BLaER1 treated with 17β-estradiol and CSF1 and Interleukin-3, amounts not matched to agents 10 nM and 100 nM (cell line): Measurements from ENCODE around the gene KRT38.
A peak's percentile ranks its signal among the peaks of the same experiment; 100 is the strongest.

Experiments
- H3K27ac ChIP-seq, 11 experiments: shearing (Covaris generic); formaldehyde crosslinking; 2 replicates each; pipeline ENCODE4 v1.8.1; 2022
- H3K27me3 ChIP-seq, 11 experiments: shearing (Covaris generic); formaldehyde crosslinking; 2 replicates each; pipeline ENCODE4 v1.8.1; 2022
- H3K36me3 ChIP-seq, 11 experiments: shearing (Covaris generic); formaldehyde crosslinking; 2 replicates each; pipeline ENCODE4 v1.8.1; 2022
- H3K4me1 ChIP-seq, 10 experiments: shearing (Covaris generic); formaldehyde crosslinking; 2 replicates each; pipeline ENCODE4 v1.8.1; 2022
- H3K4me2 ChIP-seq, 11 experiments: shearing (Covaris generic); formaldehyde crosslinking; 2 replicates each; pipeline ENCODE4 v1.8.1; 2022
- H3K4me3 ChIP-seq, 10 experiments: shearing (Covaris generic); formaldehyde crosslinking; 2 replicates each; pipeline ENCODE4 v1.8.1; 2022
- H3K9ac ChIP-seq, 11 experiments: shearing (Covaris generic); formaldehyde crosslinking; 2 replicates each; pipeline ENCODE4 v1.8.1; 2022
- H3K9me3 ChIP-seq, 11 experiments: shearing (Covaris generic); formaldehyde crosslinking; replicated peaks in 1 of 11; 2 replicates each; pipeline ENCODE4 v1.8.1; 2022
- H4K20me1 ChIP-seq, 11 experiments: shearing (Covaris generic); formaldehyde crosslinking; 2 replicates each; pipeline ENCODE4 v1.8.1; 2022
- Cebpa-rat ChIP-seq, 11 experiments: shearing (Covaris generic); IDR thresholded peaks; 2 replicates each; pipeline ENCODE4 v1.8.1; 2022

KRT38 gene

GRCh38 chr17:41411072-41411840 lies 29.5 kb downstream of the KRT38 start:
- Histone ChIP-seq H3K4me3 (no peak overlapping the region), H3K9ac (no peak overlapping the region), H3K36me3 (no peaks in the 10 kb centered on the region), H4K20me1 (no peaks in the 10 kb centered on the region), H3K4me2 (no peak overlapping the region), H3K9me3 (no peaks in the 10 kb centered on the region), H3K27me3 (no peaks in the 10 kb centered on the region), H3K4me1 (no peaks in the 10 kb centered on the region), H3K27ac (no peak overlapping the region)
- no peak for TF ChIP-seq Cebpa-rat (IDR thresholded peaks at IDR 0.05)

- no peak overlapping the region for H3K4me2 ChIP-seq
- no peak for TF ChIP-seq Cebpa-rat (IDR thresholded peaks at IDR 0.05)
- peaks cover 7 to 26% (median 10%) of the 10 kb centered on the region in 10 experiments; a peak in 19 of 20 replicates for H3K4me1 ChIP-seq
- H4K20me1 ChIP-seq = no peaks in the 10 kb centered on the region
- H3K27me3 ChIP-seq = no peaks in the 10 kb centered on the region
- H3K36me3 ChIP-seq = no peaks in the 10 kb centered on the region
- H3K9ac ChIP-seq = no peak overlapping the region
- H3K4me3 ChIP-seq = no peak overlapping the region
- no peaks in the 10 kb centered on the region for H3K9me3 ChIP-seq
- no peak overlapping the region for H3K27ac ChIP-seq
These were observed 33.6 kb downstream of the KRT38 start for GRCh38 chr17:41407226-41407625.

- Histone ChIP-seq H3K4me2 (no peak overlapping the region), H3K27me3 (no peaks in the 10 kb centered on the region), H4K20me1 (no peaks in the 10 kb centered on the region), H3K4me3 (no peak overlapping the region), H3K9ac (no peak overlapping the region), H3K4me1 (peaks cover 7 to 29% (median 10%) of the 10 kb centered on the region in 10 experiments; a peak in 19 of 20 replicates), H3K27ac (no peak overlapping the region), H3K9me3 (no peaks in the 10 kb centered on the region), H3K36me3 (no peaks in the 10 kb centered on the region)
- TF ChIP-seq Cebpa-rat (IDR thresholded peaks at IDR 0.05) = no peak
These were observed 34.6 kb downstream of the KRT38 start for GRCh38 chr17:41406205-41406604.

GRCh38 chr17:41404024-41404671 lies 36.6 kb downstream of the KRT38 start:
- Histone ChIP-seq H4K20me1 (no peaks in the 10 kb centered on the region), H3K36me3 (no peaks in the 10 kb centered on the region), H3K9me3 (no peaks in the 10 kb centered on the region), H3K4me2 (peak overlapping the region; percentile 23 to 77 (median 55)), H3K9ac (no peak overlapping the region), H3K4me3 (no peak overlapping the region), H3K27ac (peak overlapping the region in 2 of 11 experiments; percentile 3 to 46; a peak in 5 of 22 replicates), H3K4me1 (peaks cover 7 to 29% (median 10%) of the 10 kb centered on the region in 10 experiments; a peak in 19 of 20 replicates), H3K27me3 (no peaks in the 10 kb centered on the region)
- TF ChIP-seq Cebpa-rat (IDR thresholded peaks at IDR 0.05) = no peak

- Histone ChIP-seq H4K20me1 (no peaks in the 10 kb centered on the region), H3K4me2 (peak overlapping the region in 9 of 11 experiments; percentile 34 to 77 (median 57); a peak in 14 of 22 replicates), H3K9me3 (no peaks in the 10 kb centered on the region), H3K4me3 (no peak overlapping the region), H3K36me3 (no peaks in the 10 kb centered on the region), H3K4me1 (peaks cover 7 to 29% (median 10%) of the 10 kb centered on the region in 10 experiments; a peak in 19 of 20 replicates), H3K27ac (peak overlapping the region in 1 of 11 experiments; percentile 23; a peak in 1 of 22 replicates), H3K27me3 (no peaks in the 10 kb centered on the region), H3K9ac (no peak overlapping the region)
- no peak for TF ChIP-seq Cebpa-rat (IDR thresholded peaks at IDR 0.05)
These were observed 37.3 kb downstream of the KRT38 start for GRCh38 chr17:41403404-41404023.

- TF ChIP-seq Cebpa-rat (IDR thresholded peaks at IDR 0.05) = no peak
- peak overlapping the region in 1 of 11 experiments; percentile 5; a peak in 1 of 22 replicates for H3K27ac ChIP-seq
- no peak overlapping the region for H3K4me3 ChIP-seq
- no peaks in the 10 kb centered on the region for H3K36me3 ChIP-seq
- H3K27me3 ChIP-seq = no peaks in the 10 kb centered on the region
- no peak overlapping the region for H3K9ac ChIP-seq
- peaks cover 7 to 36% (median 10%) of the 10 kb centered on the region in 10 experiments; a peak in 19 of 20 replicates for H3K4me1 ChIP-seq
- peak overlapping the region in 1 of 11 experiments; percentile 25; a peak in 1 of 22 replicates for H3K4me2 ChIP-seq
- no peaks in the 10 kb centered on the region for H3K9me3 ChIP-seq
- H4K20me1 ChIP-seq = no peaks in the 10 kb centered on the region
These were observed 38.6 kb downstream of the KRT38 start for GRCh38 chr17:41402161-41402560.

GRCh38 chr17:41396996-41397660 lies 43.7 kb downstream of the KRT38 start, which contains the start of gene KRT31:
KRT31 (minus strand) TSS chr17:41397608; CDS start chr17:41397539, 69 bp downstream.
- Histone ChIP-seq H4K20me1 (no peaks in the 10 kb centered on the region), H3K27ac (peak within 1 kb of the TSS in 1 of 11 experiments; percentile 21; a peak in 1 of 22 replicates), H3K4me3 (no peak within 1 kb of the TSS), H3K9me3 (no peaks in the 10 kb centered on the region), H3K4me2 (peak within 1 kb of the TSS in 3 of 11 experiments; percentile 29 to 66 (median 51); a peak in 6 of 22 replicates), H3K27me3 (no peaks in the 10 kb centered on the region), H3K36me3 (no peaks in the 10 kb centered on the region), H3K4me1 (peaks cover 0 to 20% (median 0%) of the 10 kb centered on the region in 10 experiments; a peak in 7 of 20 replicates), H3K9ac (no peak within 1 kb of the TSS)
- TF ChIP-seq Cebpa-rat (IDR thresholded peaks at IDR 0.05) = no peak

GRCh38 chr17:41396340-41396739 lies 44.4 kb downstream of the KRT38 start:
- peaks cover 0 to 17% (median 0%) of the 10 kb centered on the region in 10 experiments; a peak in 7 of 20 replicates for H3K4me1 ChIP-seq
- no peak overlapping the region for H3K9ac ChIP-seq
- H3K27me3 ChIP-seq = no peaks in the 10 kb centered on the region
- H3K27ac ChIP-seq = no peak overlapping the region; a peak in 1 of 22 replicates
- no peak for TF ChIP-seq Cebpa-rat (IDR thresholded peaks at IDR 0.05)
- no peaks in the 10 kb centered on the region for H3K36me3 ChIP-seq
- H3K4me3 ChIP-seq = no peak overlapping the region
- H4K20me1 ChIP-seq = no peaks in the 10 kb centered on the region
- no peaks in the 10 kb centered on the region for H3K9me3 ChIP-seq
- H3K4me2 ChIP-seq = peak overlapping the region in 3 of 11 experiments; percentile 29 to 66 (median 51); a peak in 6 of 22 replicates
